Measurements from ENCODE around the gene PLEKHH2. TPM values are rescaled to one million over a fixed set of nuclear protein-coding genes. Genes with fewer than 3 reads are reported as not detected.

PLEKHH2 gene
- total and polyA plus RNA-seq, 2 of the 13 experiments (the other 11 are each of a cell fraction or from before 2014, with no cell fraction given): 1.1 to 3.0 TPM

GRCh38 chr2:43794956-43795355 lies 157.9 kb downstream of the PLEKHH2 start:
- FAIRE-seq: no peak
- ATAC-seq: no peak
- Histone ChIP-seq H3K9ac (ENCODE audit: insufficient read depth, low read depth, low read length) (no peak overlapping the region), H3K79me2 (ENCODE audit: insufficient read depth, low read length) (no peaks in the 10 kb centered on the region), H3K27me3 (ENCODE audit: control insufficient read depth in 1 of 2, insufficient read depth in 2 of 2, low read length in 2 of 2) (no peaks in the 10 kb centered on the region), H3K9me3 (ENCODE audit: low read length) (no peaks in the 10 kb centered on the region), H2AFZ (ENCODE audit: low read length) (no peak overlapping the region), H3K36me3 (replicated peaks in 1 of 2; ENCODE audit: control insufficient read depth in 1 of 2, insufficient read depth in 2 of 2, low read length in 2 of 2) (no peaks in the 10 kb centered on the region), H3K4me2 (ENCODE audit: low read depth, low read length) (no peak overlapping the region), H3K27ac (ENCODE audit: extremely low read length, insufficient read depth, low read length) (no peak overlapping the region), H3K4me1 (ENCODE audit: insufficient read depth, low read length) (peaks cover 11% of the 10 kb centered on the region), H4K20me1 (ENCODE audit: insufficient read depth, low read length) (no peaks in the 10 kb centered on the region), H3K4me3 (replicated peaks in 1 of 3; ENCODE audit: insufficient read depth in 1 of 3, low read depth in 2 of 3, low read length in 3 of 3) (no peak overlapping the region)
- ChIA-PET CTCF (ENCODE audit: low intra/inter-chr PET ratio, low total read pairs) (no interaction called here), POLR2A (no interaction called here)
- in situ Hi-C loops (cut with HindIII; ENCODE audit: extremely low pct_ligation_motif_present, low pct_unique_long_range_greater_than_20kb) (no loop called here), intact Hi-C loops (cut with micrococcal nuclease; ENCODE audit: unreplicated experiment) (no loop called here)
- TF ChIP-seq, protein P1, sequence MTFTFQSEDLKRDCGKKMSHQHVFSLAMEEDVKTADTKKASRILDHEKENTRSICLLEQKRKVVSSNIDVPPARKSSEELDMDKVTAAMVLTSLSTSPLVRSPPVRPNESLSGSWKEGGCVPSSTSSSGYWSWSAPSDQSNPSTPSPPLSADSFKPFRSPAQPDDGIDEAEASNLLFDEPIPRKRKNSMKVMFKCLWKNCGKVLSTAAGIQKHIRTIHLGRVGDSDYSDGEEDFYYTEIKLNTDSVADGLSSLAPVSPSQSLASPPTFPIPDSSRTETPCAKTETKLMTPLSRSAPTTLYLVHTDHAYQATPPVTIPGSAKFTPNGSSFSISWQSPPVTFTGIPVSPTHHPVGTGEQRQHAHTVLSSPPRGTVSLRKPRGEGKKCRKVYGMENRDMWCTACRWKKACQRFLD (CRISPR knock-in tag; IDR thresholded peaks at IDR 0.05; ENCODE audit: borderline replicate concordance): no peak
- TF ChIP-seq ZNF20 (CRISPR knock-in tag; IDR thresholded peaks at IDR 0.05) (no peak), DNMT3B (CRISPR knock-in tag; conservative IDR thresholded peaks at IDR 0.05) (no peak), ZNF276 (CRISPR knock-in tag; IDR thresholded peaks at IDR 0.05; ENCODE audit: low read depth) (no peak), FOXP1 (IDR thresholded peaks at IDR 0.05) (no peak), FOXP1 (CRISPR knock-in tag; IDR thresholded peaks at IDR 0.05) (no peak), ZBTB14 (CRISPR knock-in tag; IDR thresholded peaks at IDR 0.05) (no peak), FOSL1 (CRISPR knock-in tag; IDR thresholded peaks at IDR 0.05; ENCODE audit: borderline replicate concordance) (no peak), PRDM10 (CRISPR knock-in tag; IDR thresholded peaks at IDR 0.05; ENCODE audit: low read depth) (no peak), ZNF816 (CRISPR knock-in tag; IDR thresholded peaks at IDR 0.05; ENCODE audit: borderline replicate concordance) (no peak)
- TF ChIP-seq, protein P2, sequence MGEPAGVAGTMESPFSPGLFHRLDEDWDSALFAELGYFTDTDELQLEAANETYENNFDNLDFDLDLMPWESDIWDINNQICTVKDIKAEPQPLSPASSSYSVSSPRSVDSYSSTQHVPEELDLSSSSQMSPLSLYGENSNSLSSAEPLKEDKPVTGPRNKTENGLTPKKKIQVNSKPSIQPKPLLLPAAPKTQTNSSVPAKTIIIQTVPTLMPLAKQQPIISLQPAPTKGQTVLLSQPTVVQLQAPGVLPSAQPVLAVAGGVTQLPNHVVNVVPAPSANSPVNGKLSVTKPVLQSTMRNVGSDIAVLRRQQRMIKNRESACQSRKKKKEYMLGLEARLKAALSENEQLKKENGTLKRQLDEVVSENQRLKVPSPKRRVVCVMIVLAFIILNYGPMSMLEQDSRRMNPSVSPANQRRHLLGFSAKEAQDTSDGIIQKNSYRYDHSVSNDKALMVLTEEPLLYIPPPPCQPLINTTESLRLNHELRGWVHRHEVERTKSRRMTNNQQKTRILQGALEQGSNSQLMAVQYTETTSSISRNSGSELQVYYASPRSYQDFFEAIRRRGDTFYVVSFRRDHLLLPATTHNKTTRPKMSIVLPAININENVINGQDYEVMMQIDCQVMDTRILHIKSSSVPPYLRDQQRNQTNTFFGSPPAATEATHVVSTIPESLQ (CRISPR knock-in tag; conservative IDR thresholded peaks at IDR 0.05): no peak
- TF ChIP-seq, protein P3, sequence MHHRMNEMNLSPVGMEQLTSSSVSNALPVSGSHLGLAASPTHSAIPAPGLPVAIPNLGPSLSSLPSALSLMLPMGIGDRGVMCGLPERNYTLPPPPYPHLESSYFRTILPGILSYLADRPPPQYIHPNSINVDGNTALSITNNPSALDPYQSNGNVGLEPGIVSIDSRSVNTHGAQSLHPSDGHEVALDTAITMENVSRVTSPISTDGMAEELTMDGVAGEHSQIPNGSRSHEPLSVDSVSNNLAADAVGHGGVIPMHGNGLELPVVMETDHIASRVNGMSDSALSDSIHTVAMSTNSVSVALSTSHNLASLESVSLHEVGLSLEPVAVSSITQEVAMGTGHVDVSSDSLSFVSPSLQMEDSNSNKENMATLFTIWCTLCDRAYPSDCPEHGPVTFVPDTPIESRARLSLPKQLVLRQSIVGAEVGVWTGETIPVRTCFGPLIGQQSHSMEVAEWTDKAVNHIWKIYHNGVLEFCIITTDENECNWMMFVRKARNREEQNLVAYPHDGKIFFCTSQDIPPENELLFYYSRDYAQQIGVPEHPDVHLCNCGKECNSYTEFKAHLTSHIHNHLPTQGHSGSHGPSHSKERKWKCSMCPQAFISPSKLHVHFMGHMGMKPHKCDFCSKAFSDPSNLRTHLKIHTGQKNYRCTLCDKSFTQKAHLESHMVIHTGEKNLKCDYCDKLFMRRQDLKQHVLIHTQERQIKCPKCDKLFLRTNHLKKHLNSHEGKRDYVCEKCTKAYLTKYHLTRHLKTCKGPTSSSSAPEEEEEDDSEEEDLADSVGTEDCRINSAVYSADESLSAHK (CRISPR knock-in tag; IDR thresholded peaks at IDR 0.05; ENCODE audit: borderline replicate concordance): no peak
- no TSS peak for BruUV-seq (replicated peaks)
- 92% methylated on average over 9 of the region's 9 CpGs for WGBS (ENCODE audit: low lambda C conversion rate)
- DNase-seq (ENCODE audit: low spot score): no peak
